Uterus (tissue), 4 donors: ENCODE results near the gene LRP1B. TPM values are rescaled to one million over a fixed set of nuclear protein-coding genes. Genes with fewer than 3 reads are reported as not detected.

Experiments
- DNase-seq, 2 donors: peaks; one replicate each; pipeline ENCODE4 v3.0.0-alpha.2; 2019 to 2020
- H3K27ac ChIP-seq, 2 donors: fragments of 200-600 bp; sonication (generic); 1 replicate in 1 of 2; 2 replicates in 1 of 2; pipeline ENCODE4 v1.5.1; 2016 to 2018
- H3K27me3 ChIP-seq, 2 donors: fragments of 200-600 bp; sonication (generic); one replicate each; pipeline ENCODE4 v1.5.1; 2018 to 2019; ENCODE audit warnings: control low read depth in 1 of 2
- H3K36me3 ChIP-seq, 2 donors: fragments of 200-600 bp; sonication (generic); one replicate each; pipeline ENCODE4 v1.5.1; 2019; ENCODE audit warnings: control low read depth in 1 of 2
- H3K4me1 ChIP-seq, 2 donors: fragments of 200-600 bp; sonication (generic); one replicate each; pipeline ENCODE4 v1.5.1; 2018 to 2019; ENCODE audit warnings: control low read depth in 1 of 2
- H3K4me3 ChIP-seq, 2 donors: fragments of 200-600 bp; sonication (generic); 1 replicate in 1 of 2; 2 replicates in 1 of 2; pipeline ENCODE4 v1.5.1; 2018 to 2019; ENCODE audit warnings: mild to moderate bottlenecking in 1 of 2
- H3K9me3 ChIP-seq, 2 donors: fragments of 200-600 bp; sonication (generic); one replicate each; pipeline ENCODE4 v1.5.1; 2019; ENCODE audit warnings: control low read depth in 1 of 2
- POLR2A ChIP-seq, 2 donors: fragments of 450-650 bp; IDR thresholded peaks; one replicate each; pipeline ENCODE4 v1.6.1; 2016; ENCODE audit warnings: antibody characterized with exemption in 2 of 2, mild to moderate bottlenecking in 1 of 2, moderate library complexity in 1 of 2
- intact Hi-C: fragments of 100-400 bp; cut with DNase I; formaldehyde crosslinking; loops from one replicate; pipeline ENCODE4 v1.15.1; 2023; ENCODE audit warnings: low total_unique reads
- total RNA-seq, 4 donors: library from RNA; depleted of rRNA in 3 of 4; stranded (reverse); fragments of >200 nt in 3 of 4; gene quantifications; one replicate each; pipeline versions ENCODE4 v1.1.0 to v1.2.4, GENCODE V29; 2014 to 2023
- TF ChIP-seq, protein P1 (sequence below), 4 experiments: fragments of 200-600 bp in 2 of 4; fragments of 450-650 bp in 2 of 4; sonication (generic) in 2 of 4; IDR thresholded peaks; one replicate each; pipeline ENCODE4 v1.5.1; 2016 to 2019; ENCODE audit warnings: antibody characterized with exemption in 4 of 4, mild to moderate bottlenecking in 2 of 4, moderate library complexity in 1 of 4
- donor health status: DM: yes; HTN: yes; CAD: no.

LRP1B gene
- total RNA-seq, 4 donors from 2014 or later = 0.29 to 7.3 (median 0.79) TPM; not detected in 1

GRCh38 chr2:141591787-141592186 is 539.0 kb downstream of the LRP1B start:
- TF ChIP-seq, protein P1, sequence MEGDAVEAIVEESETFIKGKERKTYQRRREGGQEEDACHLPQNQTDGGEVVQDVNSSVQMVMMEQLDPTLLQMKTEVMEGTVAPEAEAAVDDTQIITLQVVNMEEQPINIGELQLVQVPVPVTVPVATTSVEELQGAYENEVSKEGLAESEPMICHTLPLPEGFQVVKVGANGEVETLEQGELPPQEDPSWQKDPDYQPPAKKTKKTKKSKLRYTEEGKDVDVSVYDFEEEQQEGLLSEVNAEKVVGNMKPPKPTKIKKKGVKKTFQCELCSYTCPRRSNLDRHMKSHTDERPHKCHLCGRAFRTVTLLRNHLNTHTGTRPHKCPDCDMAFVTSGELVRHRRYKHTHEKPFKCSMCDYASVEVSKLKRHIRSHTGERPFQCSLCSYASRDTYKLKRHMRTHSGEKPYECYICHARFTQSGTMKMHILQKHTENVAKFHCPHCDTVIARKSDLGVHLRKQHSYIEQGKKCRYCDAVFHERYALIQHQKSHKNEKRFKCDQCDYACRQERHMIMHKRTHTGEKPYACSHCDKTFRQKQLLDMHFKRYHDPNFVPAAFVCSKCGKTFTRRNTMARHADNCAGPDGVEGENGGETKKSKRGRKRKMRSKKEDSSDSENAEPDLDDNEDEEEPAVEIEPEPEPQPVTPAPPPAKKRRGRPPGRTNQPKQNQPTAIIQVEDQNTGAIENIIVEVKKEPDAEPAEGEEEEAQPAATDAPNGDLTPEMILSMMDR (IDR thresholded peaks at IDR 0.05) = no peak
- no peak for TF ChIP-seq POLR2A (IDR thresholded peaks at IDR 0.05)
- intact Hi-C loops = no loop called here
- Histone ChIP-seq H3K9me3 (no peaks in the 10 kb centered on the region), H3K27me3 (no peaks in the 10 kb centered on the region), H3K4me3 (no peak overlapping the region), H3K4me1 (no peaks in the 10 kb centered on the region), H3K36me3 (no peaks in the 10 kb centered on the region), H3K27ac (no peak overlapping the region)
- no peak for DNase-seq

GRCh38 chr2:141590620-141591019 is 540.2 kb downstream of the LRP1B start:
- no peaks in the 10 kb centered on the region for H3K9me3 ChIP-seq
- TF ChIP-seq, protein P1 (IDR thresholded peaks at IDR 0.05) = no peak
- TF ChIP-seq POLR2A (IDR thresholded peaks at IDR 0.05) = no peak
- no peaks in the 10 kb centered on the region for H3K27me3 ChIP-seq
- H3K4me3 ChIP-seq = no peak overlapping the region
- intact Hi-C loops = no loop called here
- DNase-seq = no peak
- no peaks in the 10 kb centered on the region for H3K4me1 ChIP-seq
- no peaks in the 10 kb centered on the region for H3K36me3 ChIP-seq
- no peak overlapping the region for H3K27ac ChIP-seq

GRCh38 chr2:141589314-141589713 is 541.5 kb downstream of the LRP1B start:
- intact Hi-C loops = no loop called here
- no peaks in the 10 kb centered on the region for H3K9me3 ChIP-seq
- no peak overlapping the region for H3K27ac ChIP-seq
- H3K4me1 ChIP-seq = no peaks in the 10 kb centered on the region
- TF ChIP-seq POLR2A (IDR thresholded peaks at IDR 0.05) = no peak
- TF ChIP-seq, protein P1 (IDR thresholded peaks at IDR 0.05) = no peak
- H3K27me3 ChIP-seq = no peaks in the 10 kb centered on the region
- no peaks in the 10 kb centered on the region for H3K36me3 ChIP-seq
- no peak overlapping the region for H3K4me3 ChIP-seq
- DNase-seq = no peak

GRCh38 chr2:141586985-141587384 is 543.8 kb downstream of the LRP1B start:
- TF ChIP-seq, protein P1 (IDR thresholded peaks at IDR 0.05) = no peak
- no peak for TF ChIP-seq POLR2A (IDR thresholded peaks at IDR 0.05)
- no peaks in the 10 kb centered on the region for H3K36me3 ChIP-seq
- H3K27ac ChIP-seq = no peak overlapping the region
- intact Hi-C loops = no loop called here
- no peaks in the 10 kb centered on the region for H3K27me3 ChIP-seq
- DNase-seq = no peak
- no peaks in the 10 kb centered on the region for H3K4me1 ChIP-seq
- H3K9me3 ChIP-seq = no peaks in the 10 kb centered on the region
- no peak overlapping the region for H3K4me3 ChIP-seq

GRCh38 chr2:141582213-141582612 is 548.6 kb downstream of the LRP1B start:
- no peaks in the 10 kb centered on the region for H3K27me3 ChIP-seq
- DNase-seq = no peak
- H3K36me3 ChIP-seq = no peaks in the 10 kb centered on the region
- intact Hi-C loops = no loop called here
- no peak for TF ChIP-seq POLR2A (IDR thresholded peaks at IDR 0.05)
- TF ChIP-seq, protein P1 (IDR thresholded peaks at IDR 0.05) = no peak
- H3K4me3 ChIP-seq = no peak overlapping the region
- no peaks in the 10 kb centered on the region for H3K9me3 ChIP-seq
- no peaks in the 10 kb centered on the region for H3K4me1 ChIP-seq
- H3K27ac ChIP-seq = no peak overlapping the region
